PC-3 (cell line): ENCODE results near the gene FOXQ1. TPM values are rescaled to one million over a fixed set of nuclear protein-coding genes. Genes with fewer than 3 reads are reported as not detected.

ENCODE experiments used
- ATAC-seq: fragments of 200-7000 bp; cut with Tn5 transposase; 2 replicates; pipeline ENCODE4 v1.9.1; 2020; ENCODE audit warnings: mild to moderate bottlenecking, moderate library complexity
- BruUV-seq: library from RNA; stranded (reverse); fragments of 400-500 nt; replicated peaks from 2 replicates; lab custom pipeline; 2021; lab: Mats Ljungman, UMichigan
- CTCF ChIA-PET: fragments of 300-600 bp; sonication (Branson Sonifier 250); formaldehyde crosslinking; loops from one replicate; lab custom pipeline; 2022; ENCODE audit warnings: antibody characterized with exemption; lab: Charles Lee
- POLR2A ChIA-PET: fragments of 300-600 bp; sonication (Branson Sonifier 250); formaldehyde crosslinking; loops from one replicate; lab custom pipeline; 2022; ENCODE audit warnings: antibody characterized with exemption; ENCODE audit not compliant: unreplicated experiment; lab: Charles Lee
- DNase-seq: peaks from one replicate; pipeline ENCODE4 v3.0.0-alpha.2; 2015
- H2AFZ ChIP-seq: fragments of 300-600 bp; sonication (generic); 2 replicates; pipeline ENCODE4 v1.6.0; 2016; ENCODE audit warnings: antibody characterized with exemption, low read length
- H3F3A ChIP-seq: fragments of 300-600 bp; sonication (generic); one replicate; pipeline ENCODE4 v1.6.0; 2017; ENCODE audit warnings: antibody characterized with exemption, low read length, control low read depth, mild to moderate bottlenecking; ENCODE audit not compliant: unreplicated experiment
- H3K27ac ChIP-seq: fragments of 300-600 bp; sonication (generic); 2 replicates; pipeline ENCODE4 v1.5.1; 2016; ENCODE audit warnings: mild to moderate bottlenecking, low read length
- H3K27me3 ChIP-seq: fragments of 300-600 bp; sonication (generic); 2 replicates; pipeline ENCODE4 v1.6.1; 2016; ENCODE audit warnings: low read length, mixed read lengths
- H3K36me3 ChIP-seq: fragments of 300-600 bp; sonication (generic); 2 replicates; pipeline ENCODE4 v1.6.1; 2016; ENCODE audit warnings: low read depth, mixed run types, low read length, mixed read lengths
- H3K4me1 ChIP-seq: fragments of 300-600 bp; sonication (generic); 2 replicates; pipeline ENCODE4 v1.5.1; 2016; ENCODE audit warnings: low read length; ENCODE audit not compliant: insufficient read depth
- H3K4me2 ChIP-seq: fragments of 300-600 bp; sonication (generic); 2 replicates; pipeline ENCODE4 v1.6.0; 2016; ENCODE audit warnings: low read length
- H3K4me3 ChIP-seq: fragments of 300-600 bp; sonication (generic); 2 replicates; pipeline ENCODE4 v1.5.1; 2016; ENCODE audit warnings: mild to moderate bottlenecking, low read length, mixed read lengths
- H3K79me2 ChIP-seq: fragments of 300-600 bp; sonication (generic); 2 replicates; pipeline ENCODE4 v1.6.1; 2017; ENCODE audit warnings: low read length, mixed read lengths
- H3K9ac ChIP-seq: fragments of 300-600 bp; sonication (generic); 2 replicates; pipeline ENCODE4 v1.6.0; 2016; ENCODE audit warnings: mild to moderate bottlenecking, low read length
- H3K9me2 ChIP-seq: fragments of 300-600 bp; sonication (generic); replicated peaks from 2 replicates; pipeline ENCODE4 v1.6.1; 2016; ENCODE audit warnings: mixed run types, low read length, mixed read lengths
- H3K9me3 ChIP-seq: fragments of 300-600 bp; sonication (generic); 2 replicates; pipeline ENCODE4 v1.6.1; 2016; ENCODE audit warnings: low read length, mixed read lengths
- H4K20me1 ChIP-seq: fragments of 300-600 bp; sonication (generic); 2 replicates; pipeline ENCODE4 v1.6.1; 2016; ENCODE audit warnings: low read length, mixed read lengths
- EZH2 ChIP-seq: fragments of 300-600 bp; sonication (generic); IDR thresholded peaks from one replicate; pipeline ENCODE4 v1.6.1; 2017; ENCODE audit warnings: antibody characterized with exemption, mild to moderate bottlenecking, low read length; ENCODE audit not compliant: unreplicated experiment
- EZH2phosphoT487 ChIP-seq: fragments of 300-600 bp; sonication (generic); IDR thresholded peaks from 2 replicates; pipeline ENCODE4 v1.6.1; 2018; ENCODE audit warnings: mild to moderate bottlenecking, antibody characterized with exemption, low read length, borderline replicate concordance
- intact Hi-C: fragments of 100-400 bp; cut with micrococcal nuclease; formaldehyde crosslinking; loops from 2 replicates; pipeline ENCODE4 v1.9.0; 2023
- total RNA-seq: library from RNA; depleted of rRNA; stranded (reverse); fragments of >200 nt; gene quantifications from 2 replicates; pipeline ENCODE4 v1.2.3, GENCODE V29; 2014
- TF ChIP-seq, protein P1 (sequence below): fragments of 300-600 bp; sonication (generic); conservative IDR thresholded peaks from 2 replicates; pipeline ENCODE4 v1.5.1; 2017; ENCODE audit warnings: antibody characterized with exemption, low read depth, mild to moderate bottlenecking, low read length

FOXQ1 gene
- total RNA-seq, 1 experiment from 2014 or later = 7.5 TPM

- no peak for DNase-seq
- no TSS peak for BruUV-seq
- no peaks in the 10 kb centered on the region for H4K20me1 ChIP-seq
- H3F3A ChIP-seq = no peaks in the 10 kb centered on the region
- H3K27me3 ChIP-seq = no peaks in the 10 kb centered on the region
- intact Hi-C loops = no loop called here
- no peak overlapping the region for H3K9ac ChIP-seq
- no peaks in the 10 kb centered on the region for H3K36me3 ChIP-seq
- peaks cover 14% of the 10 kb centered on the region; the same call in 1 of the 2 replicates for H3K4me1 ChIP-seq
- no peak overlapping the region for H2AFZ ChIP-seq
- no peaks in the 10 kb centered on the region for H3K79me2 ChIP-seq
- no peak overlapping the region for H3K4me3 ChIP-seq
- TF ChIP-seq, protein P1, sequence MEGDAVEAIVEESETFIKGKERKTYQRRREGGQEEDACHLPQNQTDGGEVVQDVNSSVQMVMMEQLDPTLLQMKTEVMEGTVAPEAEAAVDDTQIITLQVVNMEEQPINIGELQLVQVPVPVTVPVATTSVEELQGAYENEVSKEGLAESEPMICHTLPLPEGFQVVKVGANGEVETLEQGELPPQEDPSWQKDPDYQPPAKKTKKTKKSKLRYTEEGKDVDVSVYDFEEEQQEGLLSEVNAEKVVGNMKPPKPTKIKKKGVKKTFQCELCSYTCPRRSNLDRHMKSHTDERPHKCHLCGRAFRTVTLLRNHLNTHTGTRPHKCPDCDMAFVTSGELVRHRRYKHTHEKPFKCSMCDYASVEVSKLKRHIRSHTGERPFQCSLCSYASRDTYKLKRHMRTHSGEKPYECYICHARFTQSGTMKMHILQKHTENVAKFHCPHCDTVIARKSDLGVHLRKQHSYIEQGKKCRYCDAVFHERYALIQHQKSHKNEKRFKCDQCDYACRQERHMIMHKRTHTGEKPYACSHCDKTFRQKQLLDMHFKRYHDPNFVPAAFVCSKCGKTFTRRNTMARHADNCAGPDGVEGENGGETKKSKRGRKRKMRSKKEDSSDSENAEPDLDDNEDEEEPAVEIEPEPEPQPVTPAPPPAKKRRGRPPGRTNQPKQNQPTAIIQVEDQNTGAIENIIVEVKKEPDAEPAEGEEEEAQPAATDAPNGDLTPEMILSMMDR = no peak
- no peak for TF ChIP-seq EZH2
- no peak for TF ChIP-seq EZH2phosphoT487
- no peaks in the 10 kb centered on the region for H3K9me2 ChIP-seq
- ATAC-seq = no peak
- no peak overlapping the region for H3K4me2 ChIP-seq
- no peak overlapping the region for H3K27ac ChIP-seq
- ChIA-PET CTCF (no interaction called here), POLR2A (no interaction called here)
- H3K9me3 ChIP-seq = no peaks in the 10 kb centered on the region
These were observed 31.1 kb upstream of the FOXQ1 start for GRCh38 chr6:1280666-1281300.

GRCh38 chr6:1281746-1282145 is 30.2 kb upstream of the FOXQ1 start:
- POLR2A ChIA-PET = no interaction called here
- intact Hi-C loops = no loop called here
- Histone ChIP-seq H3K9ac (no peak overlapping the region), H2AFZ (no peak overlapping the region), H3K4me3 (no peak overlapping the region), H3K27ac (no peak overlapping the region), H4K20me1 (no peaks in the 10 kb centered on the region), H3K4me1 (peaks cover 21% of the 10 kb centered on the region), H3K4me2 (no peak overlapping the region), H3K27me3 (no peaks in the 10 kb centered on the region), H3K79me2 (no peaks in the 10 kb centered on the region), H3K9me3 (no peaks in the 10 kb centered on the region), H3K36me3 (no peaks in the 10 kb centered on the region), H3F3A (no peaks in the 10 kb centered on the region), H3K9me2 (no peaks in the 10 kb centered on the region)
- CTCF ChIA-PET = no interaction called here
- TF ChIP-seq, protein P1 = no peak
- no peak for TF ChIP-seq EZH2
- TF ChIP-seq EZH2phosphoT487 = no peak
- ATAC-seq (no peak), DNase-seq (no peak)
- no TSS peak for BruUV-seq

GRCh38 chr6:1283501-1283900 is 28.4 kb upstream of the FOXQ1 start:
- intact Hi-C loops = no loop called here

More at GRCh38 chr6:1283501-1283900, 28.4 kb upstream of the FOXQ1 start:
- Histone ChIP-seq H2AFZ (no peak overlapping the region), H3K9me3 (no peaks in the 10 kb centered on the region), H3K4me3 (no peak overlapping the region), H3K27me3 (no peaks in the 10 kb centered on the region), H3K4me1 (peaks cover 27% of the 10 kb centered on the region), H3K79me2 (no peaks in the 10 kb centered on the region), H4K20me1 (no peaks in the 10 kb centered on the region), H3K36me3 (no peaks in the 10 kb centered on the region), H3K4me2 (no peak overlapping the region), H3K27ac (no peak overlapping the region), H3K9me2 (no peaks in the 10 kb centered on the region), H3K9ac (no peak overlapping the region), H3F3A (peaks cover 2% of the 10 kb centered on the region)
- ATAC-seq (no peak), DNase-seq (no peak)
- ChIA-PET CTCF (no interaction called here), POLR2A (no interaction called here)
- TF ChIP-seq, protein P1 = no peak
- TF ChIP-seq EZH2 = no peak
- no TSS peak for BruUV-seq
